ENCODE data around the gene ELF5.
A peak's percentile ranks its signal among the peaks of the same experiment; 100 is the strongest.

ELF5 gene

GRCh38 chr11:34457607-34458006, 56.0 kb downstream of the ELF5 start:
- DNase-seq (ENCODE audit: low read depth in 1 of 2, low spot score in 1 of 2), result no peak

- no peak for DNase-seq (ENCODE audit: low read depth in 1 of 2, low spot score in 1 of 2)
Observed at GRCh38 chr11:34454308-34455032, 59.1 kb downstream of the ELF5 start.

GRCh38 chr11:34451053-34451452, 62.5 kb downstream of the ELF5 start:
- DNase-seq (ENCODE audit: low read depth in 1 of 2, low spot score in 1 of 2), result no peak

GRCh38 chr11:34449013-34449412, 64.6 kb downstream of the ELF5 start:
- DNase-seq (ENCODE audit: low read depth in 1 of 2, low spot score in 1 of 2), result no peak

GRCh38 chr11:34448223-34448994, 65.2 kb downstream of the ELF5 start:
- DNase-seq (ENCODE audit: low read depth in 1 of 2, low spot score in 1 of 2), result no peak

- no peak for DNase-seq (ENCODE audit: low read depth in 1 of 2, low spot score in 1 of 2)
Observed at GRCh38 chr11:34447044-34447443, 66.5 kb downstream of the ELF5 start.

GRCh38 chr11:34446386-34446785, 67.2 kb downstream of the ELF5 start:
- DNase-seq (ENCODE audit: low read depth in 1 of 2, low spot score in 1 of 2), result no peak

- no peak for DNase-seq (ENCODE audit: low read depth in 1 of 2, low spot score in 1 of 2)
Observed at GRCh38 chr11:34445956-34446355, 67.6 kb downstream of the ELF5 start.

- DNase-seq (ENCODE audit: low read depth in 1 of 2, low spot score in 1 of 2), result no peak
Observed at GRCh38 chr11:34444428-34444827, 69.2 kb downstream of the ELF5 start.

- DNase-seq (ENCODE audit: low read depth in 1 of 2, low spot score in 1 of 2), result no peak
Observed at GRCh38 chr11:34443136-34443535, 70.5 kb downstream of the ELF5 start.

GRCh38 chr11:34441814-34442213, 71.8 kb downstream of the ELF5 start:
- DNase-seq (ENCODE audit: low read depth in 1 of 2, low spot score in 1 of 2), result no peak

- DNase-seq (ENCODE audit: low read depth in 1 of 2, low spot score in 1 of 2), result no peak
Observed at GRCh38 chr11:34439610-34440198, 73.9 kb downstream of the ELF5 start.

- peak; percentile 91 to 97 for DNase-seq (ENCODE audit: low read depth in 1 of 2, low spot score in 1 of 2)
Observed at GRCh38 chr11:34438529-34439507, 74.8 kb downstream of the ELF5 start, which contains the start of gene CAT. Gene CAT (plus strand): TSS chr11:34438934. CDS start chr11:34439014, 80 bp downstream.

GRCh38 chr11:34437224-34438125, 76.1 kb downstream of the ELF5 start:
- no peak for DNase-seq (ENCODE audit: low read depth in 1 of 2, low spot score in 1 of 2)

GRCh38 chr11:34433899-34434298, 79.7 kb downstream of the ELF5 start:
- no peak for DNase-seq (ENCODE audit: low read depth in 1 of 2, low spot score in 1 of 2)

- no peak for DNase-seq (ENCODE audit: low read depth in 1 of 2, low spot score in 1 of 2)
Observed at GRCh38 chr11:34432822-34433221, 80.8 kb downstream of the ELF5 start.

GRCh38 chr11:34431979-34432378, 81.6 kb downstream of the ELF5 start:
- no peak for DNase-seq (ENCODE audit: low read depth in 1 of 2, low spot score in 1 of 2)
